Measurements from ENCODE around the gene PHYKPL.

Gene PHYKPL

GRCh38 chr5:178246624-178247279 is 14.2 kb upstream of the PHYKPL start:
- no peaks in the 10 kb centered on the region for H3K27me3 ChIP-seq (ENCODE audit: low read length)
- H3K9ac ChIP-seq (ENCODE audit: low read length) = no peak overlapping the region
- no peak overlapping the region for H2AFZ ChIP-seq (ENCODE audit: low read depth, low read length, severe bottlenecking)

GRCh38 chr5:178245389-178245788 is 12.8 kb upstream of the PHYKPL start:
- Histone ChIP-seq H3K4me2 (ENCODE audit: low read depth, low read length, poor library complexity, severe bottlenecking) (no peak overlapping the region), H3K36me3 (ENCODE audit: low read length) (no peaks in the 10 kb centered on the region), H3K27ac (ENCODE audit: low read depth, low read length) (no peak overlapping the region), H3K27me3 (ENCODE audit: low read length) (no peaks in the 10 kb centered on the region), H3F3A (ENCODE audit: insufficient read depth) (no peaks in the 10 kb centered on the region), H3K9me2 (replicated peaks; ENCODE audit: insufficient read depth, low read length) (no peaks in the 10 kb centered on the region), H3K79me2 (ENCODE audit: insufficient read depth, low read length) (no peaks in the 10 kb centered on the region), H3K9me3 (ENCODE audit: insufficient read depth, low read length) (no peaks in the 10 kb centered on the region), H3K9ac (ENCODE audit: low read length) (no peak overlapping the region), H3K4me3 (ENCODE audit: insufficient read depth, low read length, poor library complexity, severe bottlenecking) (no peak overlapping the region), H4K20me1 (ENCODE audit: low read depth, low read length) (no peaks in the 10 kb centered on the region), H2AFZ (ENCODE audit: low read depth, low read length, severe bottlenecking) (no peak overlapping the region)
- TF ChIP-seq CTCF (IDR thresholded peaks at IDR 0.05; ENCODE audit: insufficient read depth, low read length, poor library complexity, severe bottlenecking) = no peak
- no peak for TF ChIP-seq EZH2phosphoT487 (conservative IDR thresholded peaks at IDR 0.05; ENCODE audit: low read length)

More at GRCh38 chr5:178246624-178247279, 14.2 kb upstream of the PHYKPL start:
- H3K9me2 ChIP-seq (replicated peaks; ENCODE audit: insufficient read depth, low read length) = no peaks in the 10 kb centered on the region
- no peaks in the 10 kb centered on the region for H4K20me1 ChIP-seq (ENCODE audit: low read depth, low read length)
- no peaks in the 10 kb centered on the region for H3F3A ChIP-seq (ENCODE audit: insufficient read depth)
- no peak overlapping the region for H3K27ac ChIP-seq (ENCODE audit: low read depth, low read length)
- no peak overlapping the region for H3K4me2 ChIP-seq (ENCODE audit: low read depth, low read length, poor library complexity, severe bottlenecking)
- no peak overlapping the region for H3K4me3 ChIP-seq (ENCODE audit: insufficient read depth, low read length, poor library complexity, severe bottlenecking)
- H3K36me3 ChIP-seq (ENCODE audit: low read length) = no peaks in the 10 kb centered on the region
- H3K79me2 ChIP-seq (ENCODE audit: insufficient read depth, low read length) = no peaks in the 10 kb centered on the region
- TF ChIP-seq CTCF (IDR thresholded peaks at IDR 0.05; ENCODE audit: insufficient read depth, low read length, poor library complexity, severe bottlenecking) (no peak), EZH2phosphoT487 (conservative IDR thresholded peaks at IDR 0.05; ENCODE audit: low read length) (no peak)
- H3K9me3 ChIP-seq (ENCODE audit: insufficient read depth, low read length) = no peaks in the 10 kb centered on the region

- Histone ChIP-seq H3K36me3 (ENCODE audit: low read length) (no peaks in the 10 kb centered on the region), H3K4me2 (ENCODE audit: low read depth, low read length, poor library complexity, severe bottlenecking) (no peak overlapping the region), H2AFZ (ENCODE audit: low read depth, low read length, severe bottlenecking) (no peak overlapping the region), H3K9me3 (ENCODE audit: insufficient read depth, low read length) (no peaks in the 10 kb centered on the region), H3K9me2 (replicated peaks; ENCODE audit: insufficient read depth, low read length) (no peaks in the 10 kb centered on the region), H3K79me2 (ENCODE audit: insufficient read depth, low read length) (no peaks in the 10 kb centered on the region), H3K27ac (ENCODE audit: low read depth, low read length) (no peak overlapping the region), H4K20me1 (ENCODE audit: low read depth, low read length) (no peaks in the 10 kb centered on the region), H3K9ac (ENCODE audit: low read length) (no peak overlapping the region), H3K27me3 (ENCODE audit: low read length) (no peaks in the 10 kb centered on the region), H3F3A (ENCODE audit: insufficient read depth) (no peaks in the 10 kb centered on the region), H3K4me3 (ENCODE audit: insufficient read depth, low read length, poor library complexity, severe bottlenecking) (no peak overlapping the region)
- TF ChIP-seq EZH2phosphoT487 (conservative IDR thresholded peaks at IDR 0.05; ENCODE audit: low read length) = no peak
- no peak for TF ChIP-seq CTCF (IDR thresholded peaks at IDR 0.05; ENCODE audit: insufficient read depth, low read length, poor library complexity, severe bottlenecking)
These were observed 12.0 kb upstream of the PHYKPL start for GRCh38 chr5:178244576-178244975.
